ENCODE results near the gene UBE2J1. TPM values are rescaled to one million over a fixed set of nuclear protein-coding genes. Genes with fewer than 3 reads are reported as not detected.

Gene UBE2J1
- total and polyA plus RNA-seq, 2 donors (not counting 3 experiments of a cell fraction or from before 2014, with no cell fraction given): 44.4 to 96.6 TPM

- H3K27me3 ChIP-seq (ENCODE audit: control insufficient read depth in 2 of 2, insufficient read depth in 2 of 2, low read length in 2 of 2): peaks cover 0 to 3% of the 10 kb centered on the region in 2 experiments
- ChIA-PET CTCF (no interaction called here), POLR2A (no interaction called here)
- dilution Hi-C loops (cut with MboI; ENCODE audit: extremely low pct_ligation_motif_present, low sequenced_read_pairs) (no loop called here), intact Hi-C loops (cut with micrococcal nuclease) (no loop called here)
- H3K4me1 ChIP-seq (ENCODE audit: control insufficient read depth, extremely low read depth, insufficient read depth, low read length): no peaks in the 10 kb centered on the region
- H3K9me1 ChIP-seq (replicated peaks; ENCODE audit: control insufficient read depth, extremely low read depth, insufficient read depth, low read length): no peaks in the 10 kb centered on the region
- no peaks in the 10 kb centered on the region for H3K79me2 ChIP-seq (ENCODE audit: control insufficient read depth, insufficient read depth, low read length)
- no peaks in the 10 kb centered on the region for H4K20me1 ChIP-seq (replicated peaks; ENCODE audit: control insufficient read depth, extremely low read depth, insufficient read depth, low read length)
- H3K36me3 ChIP-seq (ENCODE audit: control insufficient read depth in 2 of 2, extremely low read depth in 1 of 2, insufficient read depth in 2 of 2, low read length in 2 of 2): no peaks in the 10 kb centered on the region
- no TSS peak for BruUV-seq (replicated peaks)
- H3K9ac ChIP-seq (replicated peaks; ENCODE audit: extremely low read depth, insufficient read depth, low read length): no peak overlapping the region
- H2AFZ ChIP-seq (ENCODE audit: low read depth, low read length): no peak overlapping the region
- FAIRE-seq (no peak), DNase-seq (ENCODE audit: low read depth, low spot score) (no peak)
- H3K27ac ChIP-seq (ENCODE audit: insufficient read depth, low read depth, low read length): no peak overlapping the region
- TF ChIP-seq JUN (IDR thresholded peaks at IDR 0.05; ENCODE audit: borderline replicate concordance, insufficient read depth, insufficient read length, low read depth): no peak
- TF ChIP-seq MYC (IDR thresholded peaks at IDR 0.05; ENCODE audit: low read depth, low read length): no peak
- TF ChIP-seq EZH2 (IDR thresholded peaks at IDR 0.05; ENCODE audit: borderline replicate concordance, low read depth, low read length, severe bottlenecking): no peak
- no peak for TF ChIP-seq GATA2 (IDR thresholded peaks at IDR 0.05; ENCODE audit: insufficient read depth, insufficient read length, low read depth, low read length)
- no peak for TF ChIP-seq POLR2AphosphoS5 (IDR thresholded peaks at IDR 0.05; ENCODE audit: insufficient read depth, low read depth, low read length)
- TF ChIP-seq FOS (IDR thresholded peaks at IDR 0.05; ENCODE audit: borderline replicate concordance, insufficient read depth, low read length): no peak
- TF ChIP-seq CTCF (IDR thresholded peaks at IDR 0.05; ENCODE audit: extremely low read depth in 1 of 2, insufficient read depth in 1 of 2, low read depth in 1 of 2, low read length in 2 of 2): no peak
- TF ChIP-seq MAX (IDR thresholded peaks at IDR 0.05; ENCODE audit: insufficient read depth, insufficient read length): no peak
- TF ChIP-seq POLR2A (IDR thresholded peaks at IDR 0.05; ENCODE audit: low read depth, low read length): no peak
- no peak overlapping the region for H3K4me2 ChIP-seq (ENCODE audit: insufficient read depth, low read length)
- no peaks in the 10 kb centered on the region for H3K9me3 ChIP-seq (replicated peaks; ENCODE audit: control insufficient read depth, insufficient read depth, low read length)
- H3K4me3 ChIP-seq (replicated peaks in 1 of 3; ENCODE audit: insufficient read depth in 1 of 3, low read depth in 1 of 3, low read length in 3 of 3): no peak overlapping the region
These were observed 48.4 kb upstream of the UBE2J1 start for GRCh38 chr6:89400912-89401399.

Data from endothelial cell of umbilical vein (primary cell).